NCI-H2227 treated with DMSO at 0.1 percent for 48 hours (cell line): Measurements from ENCODE around the gene SBF2.
"Not testable (repeated sequence)": the region's sequence is repeated elsewhere in the genome, so short reads cannot be mapped to it uniquely, and the experiment has no call there.

Experiments used
- DNase-seq: peaks from one replicate; lab custom pipeline; 2025; lab: John Stamatoyannopoulos, UW

SBF2 gene

DNA sequence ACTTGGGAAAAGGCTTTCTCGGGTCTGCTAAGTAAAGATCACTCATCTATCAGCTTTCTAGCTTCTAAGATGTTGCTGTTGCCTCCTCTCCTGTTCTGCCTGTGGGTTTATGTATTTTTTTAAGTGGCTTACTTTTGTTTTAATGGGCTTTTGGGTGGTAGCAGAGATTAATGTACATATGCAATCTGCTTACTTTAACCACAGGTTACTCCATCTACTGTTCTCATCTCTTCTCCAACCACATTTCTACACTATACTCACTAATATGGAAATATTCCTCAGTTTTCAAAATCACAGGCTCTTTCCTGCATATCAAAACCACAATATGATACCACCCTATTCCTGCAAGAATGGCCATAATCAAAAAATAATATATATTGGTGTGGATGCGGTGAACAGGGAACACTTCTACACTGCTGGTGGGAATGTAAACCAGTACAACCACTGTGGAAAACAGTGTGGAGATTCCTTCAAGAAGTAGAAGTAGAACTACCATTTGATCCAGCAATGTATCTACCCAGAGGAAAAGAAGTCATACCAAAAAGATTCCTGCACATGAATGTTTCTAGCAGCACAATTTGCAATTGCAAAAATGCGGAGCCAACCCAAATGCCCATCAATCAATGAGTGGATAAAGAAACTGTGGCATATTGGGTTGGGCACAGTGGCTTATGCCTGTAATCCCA, 341.4 kb downstream of the SBF2 start:
- no peak for DNase-seq

DNA sequence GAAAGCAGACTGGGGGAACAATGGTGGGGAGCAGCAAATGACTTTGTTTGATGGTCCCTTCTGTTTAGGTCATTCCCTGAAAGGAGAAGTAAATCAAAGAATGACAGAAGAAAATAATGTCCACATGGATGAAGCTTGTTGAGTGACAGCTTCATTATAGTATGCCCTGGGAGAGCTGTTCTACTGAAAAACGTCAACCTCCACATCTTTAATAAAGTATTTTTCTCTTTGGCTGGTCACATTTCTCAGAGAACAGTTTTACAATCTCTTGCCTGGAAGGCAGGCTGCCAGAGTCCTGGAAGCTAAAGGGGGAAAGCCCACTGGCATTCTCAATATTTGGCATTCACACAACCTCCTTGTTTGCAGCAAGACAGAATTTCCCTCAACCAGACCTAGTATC, 342.2 kb downstream of the SBF2 start:
- no peak for DNase-seq

DNA sequence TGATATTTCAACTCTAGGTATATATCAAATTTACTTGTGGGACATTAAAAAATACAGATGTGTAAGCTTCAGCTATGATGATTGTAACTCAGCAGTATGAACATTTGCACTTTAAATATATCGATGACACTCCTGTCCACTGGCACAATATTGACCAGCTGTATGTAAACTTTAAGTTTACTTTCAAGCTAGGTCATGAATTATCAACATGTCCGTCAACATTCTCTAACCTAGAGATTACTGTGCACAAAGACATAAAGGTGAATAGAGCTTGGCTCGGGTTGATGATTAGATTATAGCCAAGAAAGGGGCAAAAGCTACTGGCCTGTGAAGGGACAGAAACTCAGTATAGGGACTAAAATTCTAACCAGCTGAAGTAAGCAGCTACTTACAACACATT, 343.6 kb downstream of the SBF2 start:
- no peak for DNase-seq

DNA sequence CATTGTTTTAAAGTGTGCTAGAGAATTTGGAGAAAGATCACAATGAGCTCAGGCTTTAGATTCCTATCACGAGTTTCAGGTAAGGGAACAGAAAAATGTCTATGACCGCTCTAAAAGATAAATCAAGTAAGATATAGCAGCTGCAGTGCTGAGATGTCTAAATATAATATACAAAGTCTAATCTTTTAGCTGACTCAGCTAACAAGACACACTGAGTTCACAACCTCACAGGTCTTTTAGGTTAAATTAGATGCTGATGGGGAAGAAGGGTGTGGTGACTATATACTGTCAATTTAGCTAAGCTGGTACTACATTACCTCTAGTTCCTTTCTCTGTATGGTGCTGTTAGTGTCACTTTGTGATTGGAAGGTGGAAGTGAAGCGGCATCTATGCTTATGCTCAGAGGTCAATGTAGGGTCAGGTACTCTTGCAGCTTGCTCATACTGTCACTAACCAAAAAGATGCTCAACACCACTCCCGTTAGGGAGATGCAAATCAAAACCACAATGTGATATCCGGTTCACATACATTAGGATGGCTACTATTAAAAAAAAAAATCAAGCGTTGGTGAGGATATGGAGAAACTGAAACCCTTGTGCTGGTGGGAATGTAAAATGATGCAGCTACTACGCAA, 346.7 kb downstream of the SBF2 start:
- no peak for DNase-seq

DNA sequence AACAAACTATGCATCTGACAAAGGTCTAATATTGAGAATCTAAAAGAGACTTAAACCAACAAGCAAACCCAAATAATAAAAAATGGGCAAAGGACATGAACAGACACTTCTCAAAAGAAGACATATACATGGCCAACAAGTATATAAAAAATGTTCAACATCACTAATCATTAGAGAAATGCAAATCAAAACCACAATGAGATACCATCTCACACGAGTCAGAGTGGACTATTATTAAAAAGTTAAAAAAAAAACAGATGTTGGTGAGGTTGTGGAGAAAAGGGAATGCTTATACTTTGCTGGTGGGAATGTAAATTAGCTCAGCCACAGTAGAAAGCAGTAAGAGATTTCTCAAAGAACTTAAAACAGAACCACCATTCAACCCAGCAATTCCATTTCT, 348.3 kb downstream of the SBF2 start:
- not testable (repeated sequence) for DNase-seq

DNA sequence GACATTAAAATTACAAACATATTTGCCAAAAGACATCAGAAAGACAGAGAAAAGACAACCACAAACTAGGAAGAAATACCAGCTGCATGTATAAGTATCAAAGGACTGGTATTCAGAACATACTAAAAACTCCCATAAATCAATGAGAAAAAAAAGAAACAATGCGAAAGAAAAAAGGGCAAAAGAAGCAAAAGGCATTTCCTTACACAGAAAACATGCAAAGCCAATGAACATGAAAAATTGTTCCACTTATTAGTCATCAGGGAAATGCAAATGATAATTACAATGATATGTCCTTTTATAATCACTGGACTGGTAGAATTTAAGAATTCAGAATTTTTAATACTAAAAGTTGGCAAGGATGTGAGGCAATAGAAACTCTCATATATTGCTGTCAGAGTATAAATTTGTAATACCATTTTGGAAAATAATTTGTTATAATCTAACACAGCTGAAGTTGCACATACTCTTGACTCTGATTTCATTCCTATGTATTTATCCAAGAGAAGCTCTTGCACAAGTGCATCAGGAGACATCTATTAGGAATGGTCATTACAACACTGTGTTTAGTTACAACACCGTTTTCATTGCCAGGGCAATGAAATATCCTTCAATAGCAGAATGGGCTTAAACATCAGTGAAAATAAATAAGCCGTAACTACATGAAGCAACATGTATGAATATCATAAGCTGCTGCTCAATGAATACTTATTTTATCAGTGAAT, 350.5 kb downstream of the SBF2 start:
- DNase-seq: no peak

DNA sequence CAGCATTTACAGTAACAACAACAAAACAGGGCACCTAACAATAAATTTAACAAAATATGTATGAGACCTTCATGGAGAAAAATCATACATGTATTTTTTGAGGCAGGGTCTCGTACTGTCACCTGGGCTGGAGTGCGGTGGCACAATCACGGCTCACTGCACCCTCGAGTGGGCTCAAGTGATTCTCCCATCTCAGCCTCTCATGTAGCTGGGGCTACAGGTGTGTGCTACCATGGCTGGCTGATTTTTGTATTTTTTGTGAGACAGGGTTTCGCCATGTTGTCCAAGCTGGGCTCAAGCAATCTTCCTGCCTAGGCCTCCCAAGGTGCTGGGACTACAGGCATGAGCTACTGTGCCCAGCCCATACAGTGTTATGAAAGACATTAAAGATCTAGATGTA, 352.0 kb downstream of the SBF2 start:
- DNase-seq: no peak

DNA sequence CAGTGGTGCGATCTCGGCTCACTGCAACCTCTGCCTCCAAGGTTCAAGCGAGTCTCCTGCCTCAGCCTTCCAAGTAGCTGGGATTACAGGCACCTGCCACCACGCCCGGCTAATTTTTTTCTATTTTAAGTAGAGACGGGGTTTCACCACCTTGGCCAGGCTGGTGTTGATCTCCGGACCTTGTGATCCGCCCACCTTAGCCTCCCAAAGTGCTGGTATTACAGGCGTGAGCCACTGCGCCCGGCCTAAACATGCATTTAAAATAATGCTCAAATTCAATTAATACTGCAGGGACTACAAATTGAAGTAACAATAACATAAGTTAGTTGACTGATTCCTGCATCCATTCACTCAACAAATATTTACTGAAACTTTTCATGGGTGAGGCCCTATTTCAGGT, 354.9 kb downstream of the SBF2 start:
- not testable (repeated sequence) for DNase-seq

DNA sequence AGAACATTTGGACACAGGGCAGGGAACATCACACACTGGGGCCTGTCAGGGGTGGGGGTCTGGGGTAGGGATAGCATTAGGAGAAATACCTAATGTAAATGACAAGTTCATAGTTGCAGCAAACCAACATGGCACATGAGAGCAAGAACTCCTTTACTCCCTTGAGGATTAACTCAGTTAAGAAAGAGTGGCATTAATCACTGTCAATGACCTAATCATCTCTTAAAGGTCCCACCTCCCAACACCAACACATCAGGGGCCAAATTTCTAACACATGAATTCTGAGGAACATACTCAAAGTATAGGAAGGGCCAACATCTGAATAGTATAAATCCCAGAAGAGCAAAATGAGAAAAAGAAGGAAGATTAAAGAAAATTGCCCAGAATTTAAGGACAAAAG, 357.3 kb downstream of the SBF2 start:
- DNase-seq: no peak

DNA sequence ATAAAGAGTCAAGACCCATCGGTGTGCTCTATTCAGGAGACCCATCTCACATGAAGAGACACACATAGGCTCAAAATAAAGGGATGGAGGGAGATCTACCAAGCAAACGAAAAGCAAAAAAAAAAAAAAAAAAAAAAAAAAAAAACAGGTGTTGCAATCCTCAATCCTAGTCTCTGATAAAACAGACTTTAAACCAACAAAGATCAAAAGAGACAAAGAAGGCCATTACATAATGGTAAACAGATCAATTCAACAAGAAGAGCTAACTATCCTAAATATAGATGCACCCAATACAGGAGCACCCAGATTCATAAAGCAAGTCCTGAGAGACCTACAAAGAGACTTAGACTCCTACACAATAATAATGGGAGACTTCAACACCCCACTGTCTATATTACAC, 361.2 kb downstream of the SBF2 start:
- DNase-seq: not testable (repeated sequence)

DNA sequence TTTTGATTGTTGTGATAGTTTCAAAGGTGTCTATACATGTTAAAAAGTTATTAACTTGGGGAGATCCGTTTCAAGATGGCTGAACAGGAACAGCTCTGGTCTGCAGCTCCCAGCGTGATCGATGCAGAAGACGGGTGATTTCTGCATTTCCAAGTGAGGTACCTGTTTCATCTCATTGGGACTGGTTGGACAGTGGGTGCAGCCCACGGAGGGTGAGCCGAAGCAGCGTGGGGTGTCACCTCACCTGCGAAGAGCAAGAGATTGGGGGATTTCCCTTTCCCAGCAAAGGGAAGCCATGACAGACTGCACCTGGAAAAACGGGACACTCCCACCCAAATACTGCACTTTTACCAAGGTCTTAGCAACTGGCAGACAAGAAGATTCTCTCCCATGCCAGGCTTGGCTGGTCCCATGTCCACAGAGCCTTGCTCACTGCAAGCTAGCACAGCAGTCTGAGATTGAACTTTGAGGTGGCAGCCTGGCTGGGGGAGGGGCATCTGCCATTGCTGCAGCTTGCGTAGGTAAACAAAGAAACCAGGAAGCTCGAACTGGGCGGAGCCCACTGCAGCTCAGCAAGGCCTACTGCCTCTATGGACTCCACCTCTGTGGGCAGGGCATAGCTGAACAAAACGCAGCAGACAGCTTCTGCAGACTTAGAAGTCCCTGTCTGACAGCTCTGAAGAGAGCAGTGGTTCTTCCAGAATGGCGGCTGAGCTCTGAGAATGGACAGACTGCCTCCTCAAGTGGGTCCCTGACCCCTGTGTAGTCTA, 363.3 kb downstream of the SBF2 start:
- not testable (repeated sequence) for DNase-seq

DNA sequence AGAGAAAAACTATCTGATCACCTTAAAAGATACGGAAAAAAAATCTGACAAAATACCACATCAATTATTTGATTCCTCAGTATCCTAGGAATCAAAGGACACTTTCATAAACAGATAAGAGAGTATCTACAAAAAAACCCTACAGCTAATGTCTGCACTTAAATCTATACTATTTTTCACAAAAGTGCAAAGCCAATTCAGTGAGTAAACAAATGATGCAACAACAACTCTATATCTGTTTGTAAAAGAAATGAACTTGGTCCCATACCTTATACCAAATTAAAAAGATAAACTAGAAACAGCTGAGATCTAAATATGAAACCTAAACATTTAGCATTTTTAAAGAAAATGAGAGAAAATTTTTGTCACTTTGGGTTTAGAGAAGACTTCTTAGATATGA, 366.3 kb downstream of the SBF2 start:
- DNase-seq: no peak

DNA sequence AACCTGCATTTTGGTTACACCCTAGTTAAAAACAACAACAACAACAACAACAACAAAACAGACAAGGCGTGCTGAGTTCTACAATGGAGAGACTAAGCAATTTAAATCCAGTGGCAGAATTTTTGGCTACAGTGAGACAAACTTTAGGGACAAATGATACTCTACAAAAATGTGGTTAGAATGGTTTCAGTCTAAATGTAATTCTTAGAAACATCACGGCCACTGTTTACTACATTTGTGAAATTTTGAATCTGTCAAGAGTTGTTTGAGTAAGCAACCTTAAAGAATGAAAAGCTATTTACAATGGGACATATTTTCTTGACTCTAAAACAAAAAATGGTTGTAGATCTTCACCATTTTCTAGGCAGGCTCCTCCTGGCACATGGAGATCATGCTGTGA, 370.7 kb downstream of the SBF2 start:
- no peak for DNase-seq

DNA sequence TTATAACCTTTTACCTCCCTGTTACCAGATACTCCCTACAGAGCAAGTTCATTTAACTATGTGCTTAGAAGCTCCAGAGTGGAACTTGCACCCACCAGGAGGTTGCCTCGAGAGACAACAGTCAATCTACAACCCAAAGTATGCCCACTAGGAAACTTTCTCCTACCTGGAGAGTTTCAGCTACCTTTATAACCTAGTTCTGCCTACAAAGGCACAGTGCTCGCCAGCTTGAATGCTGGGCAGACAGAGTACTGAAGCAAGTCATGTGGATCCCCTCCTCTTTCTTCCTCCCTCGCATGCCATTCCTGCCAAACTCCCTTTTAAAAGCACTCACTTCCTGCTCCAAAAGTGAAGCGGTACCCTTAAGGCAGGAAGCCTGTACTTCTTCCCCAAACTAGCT, 371.2 kb downstream of the SBF2 start:
- DNase-seq: no peak

DNA sequence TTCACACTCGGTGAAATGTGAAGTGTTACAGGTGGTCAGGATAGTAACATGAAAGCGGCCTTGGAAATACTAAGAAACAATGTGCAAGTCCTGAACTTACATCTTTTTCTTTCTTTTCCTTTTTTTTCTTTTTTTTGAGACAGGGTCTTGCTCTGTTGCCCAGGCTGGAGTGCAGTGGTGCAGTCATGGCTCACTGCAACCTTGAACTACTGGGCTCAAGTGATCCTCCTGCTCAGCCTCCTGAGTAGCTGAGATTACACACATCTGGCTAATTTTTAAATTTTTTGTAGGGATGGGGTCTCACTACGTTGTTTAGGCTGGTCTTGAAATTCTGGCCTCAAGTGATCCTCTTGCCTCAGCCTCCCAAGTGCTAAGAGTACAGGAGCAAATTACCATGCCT, 377.5 kb downstream of the SBF2 start:
- no peak for DNase-seq

DNA sequence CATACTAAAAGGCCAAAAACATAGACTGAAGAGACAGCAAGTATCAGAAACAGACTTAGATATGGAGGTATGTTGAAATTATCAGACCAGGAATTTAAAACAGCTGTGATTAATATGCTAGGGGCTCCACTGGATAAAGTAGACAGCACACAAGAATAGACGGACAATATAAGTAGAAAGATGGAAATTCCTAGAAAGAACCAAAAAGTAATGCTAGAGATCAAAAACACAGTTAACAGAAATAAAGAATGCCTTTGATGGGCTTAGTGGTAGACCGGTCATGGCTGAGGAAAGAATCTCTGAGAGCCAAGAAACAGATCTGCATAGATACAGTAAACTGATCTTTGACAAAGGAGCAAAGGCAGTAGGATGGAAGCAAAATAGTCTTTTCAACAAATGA, 380.0 kb downstream of the SBF2 start:
- DNase-seq: no peak

DNA sequence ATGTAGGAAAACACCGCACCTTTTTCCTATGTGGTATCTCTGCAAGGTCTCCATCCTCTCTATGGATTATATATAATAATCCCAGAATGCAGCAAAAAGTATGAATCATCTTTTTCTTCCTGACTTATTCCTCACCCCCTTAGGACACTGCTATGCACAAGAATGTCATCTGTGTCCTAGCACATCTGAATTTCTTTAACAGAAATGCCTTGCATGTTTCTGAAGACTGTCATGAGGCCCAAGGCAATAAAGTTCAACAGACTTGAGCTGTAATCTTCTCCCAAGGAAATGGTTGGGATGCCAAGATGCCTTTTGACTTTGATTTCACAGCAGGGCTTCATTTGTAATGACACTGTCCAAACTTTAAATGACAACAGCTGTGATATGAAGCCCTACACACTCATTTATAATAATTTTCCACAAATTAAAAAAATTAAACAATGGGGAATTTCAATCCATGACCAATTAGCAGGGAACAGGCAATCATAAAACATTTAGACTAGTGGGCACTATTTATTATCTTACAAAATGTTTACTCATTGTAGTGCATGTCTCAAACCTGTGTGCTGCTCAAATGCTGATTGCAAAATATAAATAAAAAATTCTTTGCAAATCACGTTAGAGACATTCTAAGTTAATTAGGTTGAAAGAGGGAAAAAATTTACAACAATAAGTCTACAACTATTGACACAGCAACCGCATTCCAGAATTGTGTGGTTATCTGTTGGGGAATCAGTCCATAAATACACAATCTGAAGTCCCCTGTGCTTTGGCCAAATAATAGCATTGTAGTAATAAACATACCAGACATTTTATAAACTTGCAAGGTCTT, 387.8 kb downstream of the SBF2 start:
- DNase-seq: no peak

DNA sequence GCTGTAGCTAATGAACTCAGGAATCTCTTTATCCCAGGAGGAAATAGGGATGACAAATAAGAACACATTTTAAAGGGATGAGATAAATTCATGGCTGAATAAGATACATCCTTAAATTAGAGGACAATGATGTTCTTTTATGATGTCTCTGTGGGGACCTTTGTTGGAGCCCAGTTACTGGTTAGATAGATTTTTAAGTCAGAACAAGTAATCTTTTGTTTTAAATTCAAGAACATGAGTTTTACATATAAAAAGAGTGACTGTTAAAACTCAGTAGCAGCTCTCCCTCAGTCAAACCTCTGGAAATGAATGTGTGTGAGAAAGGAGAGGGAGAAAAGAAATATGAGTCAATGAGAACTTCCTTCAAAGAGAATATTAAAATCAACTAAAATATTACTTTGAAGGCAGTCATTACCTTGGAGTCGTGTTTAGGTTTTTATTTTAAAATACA, 388.5 kb downstream of the SBF2 start:
- no peak for DNase-seq

DNA sequence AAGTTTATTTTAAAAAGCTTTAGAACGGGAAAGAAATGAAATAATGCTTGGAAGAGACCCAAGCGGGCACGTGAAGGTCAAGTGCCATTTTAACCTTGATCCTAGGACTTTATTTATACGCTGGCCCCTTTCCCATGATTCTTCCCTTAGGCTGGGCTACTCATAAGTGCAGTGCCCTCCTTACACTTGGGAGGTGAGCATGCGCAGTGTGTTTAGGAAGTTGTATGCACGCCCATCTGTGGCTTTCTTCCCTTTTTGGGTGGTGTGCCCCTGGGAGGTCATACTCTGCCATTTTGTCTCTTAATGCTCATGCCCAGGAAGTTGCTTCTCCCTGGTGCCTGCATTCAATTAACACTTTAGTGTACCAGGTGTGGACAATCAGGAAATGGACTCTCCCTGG, 390.4 kb downstream of the SBF2 start:
- no peak for DNase-seq

DNA sequence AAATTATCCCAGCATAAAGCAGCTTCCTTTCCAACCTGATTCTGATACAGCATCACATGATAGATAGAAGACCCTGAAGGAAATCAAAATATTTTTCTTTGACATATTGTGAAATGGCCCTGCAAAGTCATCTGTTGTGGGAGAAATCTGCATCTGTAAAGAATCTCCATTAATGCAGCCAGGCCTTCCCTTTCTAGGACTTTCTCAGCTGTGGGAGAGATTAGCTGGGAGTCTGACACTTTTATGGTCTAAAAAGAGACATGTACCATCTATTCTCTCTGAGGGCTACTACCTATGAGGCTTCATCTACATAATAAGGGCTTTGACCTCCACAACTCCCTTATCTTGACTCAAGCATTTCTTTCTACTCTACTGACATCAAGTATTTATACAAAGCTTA, 392.1 kb downstream of the SBF2 start:
- no peak for DNase-seq

DNA sequence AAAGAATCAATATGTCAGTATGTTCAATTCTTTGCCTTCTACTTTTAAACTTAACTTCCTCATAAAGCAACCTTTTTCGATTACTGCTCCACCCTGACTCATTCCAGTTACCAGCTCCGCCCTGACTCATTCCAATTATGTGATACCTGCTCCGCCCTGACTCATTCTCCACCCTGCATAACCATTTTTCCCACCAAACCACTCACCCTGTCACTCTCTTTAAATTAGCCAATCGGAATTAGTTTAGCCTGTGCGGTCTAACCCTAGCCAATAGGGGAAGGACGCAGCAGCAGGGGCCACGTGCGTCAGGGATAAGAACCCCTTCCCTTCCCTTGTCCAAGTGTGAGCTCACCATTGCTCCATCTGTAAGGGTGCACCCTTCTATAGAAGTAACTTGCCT, 393.8 kb downstream of the SBF2 start:
- not testable (repeated sequence) for DNase-seq

DNA sequence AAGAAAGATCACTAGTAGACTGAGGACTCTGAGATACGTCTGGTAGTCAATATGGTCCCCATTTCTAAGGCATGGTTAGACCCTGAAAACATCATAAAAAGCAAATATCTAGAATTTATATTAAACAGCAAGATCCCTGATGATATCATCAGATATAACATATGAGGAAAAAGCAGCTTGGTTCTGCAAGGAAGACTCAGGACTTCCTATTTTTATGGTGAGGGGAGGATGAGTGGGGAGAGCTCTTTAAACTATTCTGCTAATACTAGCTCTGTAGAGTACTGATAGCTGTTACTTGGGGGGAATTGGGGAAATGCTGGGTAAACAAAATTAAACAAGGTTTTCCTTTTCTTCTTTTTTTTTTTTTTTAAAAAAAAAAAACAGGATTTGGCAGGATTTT, 394.3 kb downstream of the SBF2 start:
- DNase-seq: no peak
